ACC112 (cell line): Measurements from ENCODE around the gene PSMB5.
A peak's percentile ranks its signal among the peaks of the same experiment; 100 is the strongest.

Source experiments
- H2AFZ ChIP-seq: fragments of 200-600 bp; sonication (generic); one replicate; pipeline ENCODE4 v1.6.0; 2017; ENCODE audit warnings: antibody characterized with exemption, low read length; ENCODE audit not compliant: unreplicated experiment
- H3K27ac ChIP-seq: fragments of 200-600 bp; sonication (generic); 2 replicates; pipeline ENCODE4 v1.5.1; 2014; ENCODE audit warnings: low read depth, mild to moderate bottlenecking, antibody characterized with exemption, low read length, moderate library complexity
- H3K27me3 ChIP-seq: fragments of 200-600 bp; sonication (generic); 2 replicates; pipeline ENCODE4 v1.6.1; 2014; ENCODE audit warnings: mild to moderate bottlenecking, antibody characterized with exemption, low read length, moderate library complexity, mixed read lengths; ENCODE audit not compliant: insufficient read depth
- H3K36me3 ChIP-seq: fragments of 200-600 bp; sonication (generic); 2 replicates; pipeline ENCODE4 v1.6.1; 2016; ENCODE audit warnings: mild to moderate bottlenecking, antibody characterized with exemption, low read length, moderate library complexity, mixed read lengths; ENCODE audit not compliant: insufficient read depth
- H3K4me1 ChIP-seq: fragments of 200-600 bp; sonication (generic); one replicate; pipeline ENCODE4 v1.6.1; 2016; ENCODE audit warnings: low read length, mixed read lengths; ENCODE audit not compliant: insufficient read depth, unreplicated experiment, control insufficient read depth
- H3K4me3 ChIP-seq: fragments of 200-600 bp; sonication (generic); 2 replicates; pipeline ENCODE4 v1.5.1; 2014; ENCODE audit warnings: mild to moderate bottlenecking, low read depth, low read length
- H3K79me2 ChIP-seq: fragments of 200-600 bp; sonication (generic); one replicate; pipeline ENCODE4 v1.6.0; 2016; ENCODE audit warnings: low read length; ENCODE audit not compliant: control insufficient read depth, unreplicated experiment, insufficient read depth

The PSMB5 gene

DNA sequence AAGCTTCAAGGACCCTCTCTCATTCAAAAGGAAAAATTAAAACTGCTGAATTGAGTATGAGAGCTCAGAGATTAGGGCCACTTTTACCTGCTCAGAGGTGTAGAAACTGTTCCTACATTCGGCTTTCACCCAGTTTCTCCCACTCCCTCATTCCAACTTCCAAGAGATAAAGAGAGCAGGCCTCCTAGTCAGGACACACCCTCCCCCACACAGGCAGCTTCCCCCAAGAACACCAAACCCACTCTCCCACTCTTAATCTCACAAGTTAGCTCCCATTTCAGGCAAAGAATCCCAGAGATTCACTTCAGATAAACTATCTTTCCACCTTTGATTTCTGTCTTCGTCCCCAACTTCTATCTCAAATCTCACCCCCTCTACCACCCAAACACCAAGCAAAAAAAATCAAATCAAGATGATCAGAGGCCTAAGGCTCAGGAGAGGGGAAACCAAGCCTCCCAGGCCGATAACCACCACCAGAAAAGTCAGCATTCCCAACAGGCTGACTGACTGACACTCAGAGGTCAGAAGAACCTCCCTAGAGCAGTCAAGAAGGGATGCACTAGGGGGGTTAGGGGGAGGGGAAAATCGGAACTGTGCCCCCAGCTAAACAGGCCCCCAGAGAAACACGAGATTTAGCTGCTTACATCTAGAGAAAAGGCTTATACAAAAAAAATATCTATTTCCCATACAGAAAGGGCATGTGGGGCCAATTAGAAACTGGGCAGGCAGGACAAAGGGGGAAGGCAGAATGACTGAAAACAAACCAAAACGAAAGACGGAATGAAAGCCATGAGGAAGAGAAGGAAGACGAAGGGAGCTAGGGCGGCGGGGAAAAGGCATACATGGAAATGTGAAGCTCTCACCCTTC lies 35.8 kb upstream of the PSMB5 start:
- H3K79me2 ChIP-seq, result peaks cover 59% of the 10 kb centered on the region
- peaks cover 37% of the 10 kb centered on the region for H3K4me1 ChIP-seq
- no peaks in the 10 kb centered on the region for H3K27me3 ChIP-seq
- H3K27ac ChIP-seq, result peak overlapping the region; percentile 71
- H3K36me3 ChIP-seq, result peaks cover 39% of the 10 kb centered on the region
- H3K4me3 ChIP-seq, result peak overlapping the region; percentile 92
- H2AFZ ChIP-seq, result no peak overlapping the region

DNA sequence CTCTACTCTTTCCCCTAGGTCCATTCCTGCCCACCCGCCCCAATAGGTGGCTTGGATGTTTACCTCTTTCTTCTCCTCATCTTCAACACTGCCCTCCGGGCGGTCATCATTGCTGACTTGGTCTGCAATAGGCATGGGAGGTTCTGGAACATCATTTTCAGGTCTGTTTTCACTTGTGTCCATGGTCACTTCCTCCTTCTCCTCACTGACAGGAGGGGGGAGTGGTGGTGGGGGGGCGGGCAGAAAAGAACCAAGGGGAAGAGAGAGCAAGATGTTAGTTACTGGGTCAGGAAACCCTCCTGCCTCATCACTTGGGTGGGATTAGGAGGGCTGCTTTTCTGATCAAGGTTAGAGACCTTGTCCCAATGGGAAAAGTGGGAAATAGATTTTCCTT lies 34.7 kb upstream of the PSMB5 start:
- peak overlapping the region; percentile 30 for H3K4me3 ChIP-seq
- peaks cover 41% of the 10 kb centered on the region for H3K36me3 ChIP-seq
- peak overlapping the region; percentile 48 for H3K27ac ChIP-seq
- H3K27me3 ChIP-seq, result no peaks in the 10 kb centered on the region
- H3K4me1 ChIP-seq, result peaks cover 37% of the 10 kb centered on the region
- H2AFZ ChIP-seq, result no peak overlapping the region
- peaks cover 52% of the 10 kb centered on the region for H3K79me2 ChIP-seq

- Histone ChIP-seq H3K36me3 (peaks cover 44% of the 10 kb centered on the region), H2AFZ (no peak overlapping the region), H3K4me3 (peak overlapping the region; percentile 30), H3K27me3 (no peaks in the 10 kb centered on the region), H3K79me2 (peaks cover 52% of the 10 kb centered on the region), H3K4me1 (peaks cover 37% of the 10 kb centered on the region), H3K27ac (peak overlapping the region; percentile 48)
Observed at GRCh38 chr14:23068789-23069412, 34.2 kb upstream of the PSMB5 start.

- peaks cover 51% of the 10 kb centered on the region for H3K36me3 ChIP-seq
- H2AFZ ChIP-seq, result no peak overlapping the region
- H3K4me1 ChIP-seq, result peaks cover 37% of the 10 kb centered on the region
- peak overlapping the region; percentile 22; the same call in 1 of the 2 replicates for H3K4me3 ChIP-seq
- no peak overlapping the region for H3K27ac ChIP-seq
- H3K79me2 ChIP-seq, result peaks cover 52% of the 10 kb centered on the region
- no peaks in the 10 kb centered on the region for H3K27me3 ChIP-seq
Observed at GRCh38 chr14:23067847-23068788, 33.4 kb upstream of the PSMB5 start.

DNA sequence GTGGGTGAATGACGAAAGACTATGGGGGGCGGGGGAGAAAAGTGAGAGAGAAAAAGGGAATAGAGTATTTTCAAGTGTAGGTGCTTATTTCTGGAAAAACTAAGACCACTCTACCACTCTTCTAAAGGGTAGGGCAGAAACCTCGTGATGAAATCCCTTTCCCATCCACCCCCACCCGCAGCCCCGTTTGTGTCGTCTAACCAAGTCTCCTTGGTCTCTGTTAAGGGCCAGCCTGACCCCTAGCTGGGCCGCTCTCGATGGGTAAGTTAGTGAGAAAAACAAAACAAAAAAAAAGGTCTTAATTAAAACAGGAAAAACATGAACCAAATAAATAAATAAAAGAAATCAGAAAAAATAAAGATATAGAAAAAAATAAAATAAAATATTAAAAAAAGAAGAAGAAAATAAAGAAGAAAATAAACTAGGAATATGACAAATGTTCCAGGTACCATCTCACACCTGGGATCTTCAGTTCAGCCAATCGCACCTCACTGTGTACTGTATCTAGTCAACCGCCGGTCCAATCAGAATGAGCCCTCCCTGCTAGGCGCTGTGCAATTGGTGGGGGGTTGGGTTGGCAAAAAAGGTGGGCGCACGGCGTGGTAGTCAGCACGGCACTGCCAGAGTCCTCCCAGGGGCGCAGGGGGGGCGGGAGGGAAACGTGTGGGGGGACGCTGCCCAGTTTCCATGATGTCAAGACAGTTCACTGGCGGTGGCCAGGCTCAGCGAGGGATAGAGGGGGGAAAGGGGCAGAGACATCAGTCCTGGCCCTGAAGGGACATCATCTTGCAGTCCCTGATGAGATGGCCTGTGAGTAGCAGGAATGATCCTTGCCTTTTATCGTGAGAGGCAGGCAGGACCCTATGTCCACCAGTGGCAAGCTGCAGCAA lies 32.4 kb upstream of the PSMB5 start:
- Histone ChIP-seq H3K4me1 (peaks cover 39% of the 10 kb centered on the region), H2AFZ (no peak overlapping the region), H3K79me2 (peaks cover 52% of the 10 kb centered on the region), H3K27me3 (no peaks in the 10 kb centered on the region), H3K36me3 (peaks cover 51% of the 10 kb centered on the region), H3K27ac (no peak overlapping the region), H3K4me3 (no peak overlapping the region)

GRCh38 chr14:23066368-23066767 lies 31.7 kb upstream of the PSMB5 start:
- H3K4me1 ChIP-seq, result peaks cover 33% of the 10 kb centered on the region
- H3K27ac ChIP-seq, result no peak overlapping the region
- H2AFZ ChIP-seq, result no peak overlapping the region
- peaks cover 52% of the 10 kb centered on the region for H3K79me2 ChIP-seq
- H3K4me3 ChIP-seq, result no peak overlapping the region
- no peaks in the 10 kb centered on the region for H3K27me3 ChIP-seq
- H3K36me3 ChIP-seq, result peaks cover 49% of the 10 kb centered on the region

GRCh38 chr14:23063601-23064000 lies 28.9 kb upstream of the PSMB5 start:
- peaks cover 34% of the 10 kb centered on the region for H3K79me2 ChIP-seq
- no peak overlapping the region for H2AFZ ChIP-seq
- no peak overlapping the region for H3K4me3 ChIP-seq
- H3K27me3 ChIP-seq, result no peaks in the 10 kb centered on the region
- peaks cover 23% of the 10 kb centered on the region for H3K4me1 ChIP-seq
- H3K36me3 ChIP-seq, result peaks cover 60% of the 10 kb centered on the region
- no peak overlapping the region for H3K27ac ChIP-seq

DNA sequence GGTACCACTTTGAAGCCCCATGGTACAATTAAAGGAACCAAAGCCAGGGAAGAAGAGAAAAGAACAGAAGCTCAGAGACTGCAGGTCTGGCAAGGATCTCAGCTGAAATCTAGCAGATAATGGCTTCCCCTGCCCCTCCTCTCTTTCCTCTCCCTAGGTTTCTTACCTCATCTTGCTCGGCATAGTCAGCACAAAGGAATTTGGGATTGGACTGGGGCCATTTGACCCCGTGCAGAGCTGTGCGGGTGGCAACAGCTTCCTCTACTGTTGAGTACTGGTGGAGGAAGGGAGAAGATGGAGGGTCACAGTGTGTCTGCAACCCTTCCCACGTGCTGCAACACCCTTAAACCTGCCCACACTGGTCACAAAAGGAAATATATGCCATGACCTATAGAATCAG lies 27.3 kb upstream of the PSMB5 start:
- Histone ChIP-seq H3K4me3 (no peak overlapping the region), H3K36me3 (peaks cover 48% of the 10 kb centered on the region), H3K27me3 (no peaks in the 10 kb centered on the region), H2AFZ (no peak overlapping the region), H3K27ac (peak overlapping the region; percentile 63), H3K79me2 (peaks cover 19% of the 10 kb centered on the region), H3K4me1 (peaks cover 12% of the 10 kb centered on the region)

DNA sequence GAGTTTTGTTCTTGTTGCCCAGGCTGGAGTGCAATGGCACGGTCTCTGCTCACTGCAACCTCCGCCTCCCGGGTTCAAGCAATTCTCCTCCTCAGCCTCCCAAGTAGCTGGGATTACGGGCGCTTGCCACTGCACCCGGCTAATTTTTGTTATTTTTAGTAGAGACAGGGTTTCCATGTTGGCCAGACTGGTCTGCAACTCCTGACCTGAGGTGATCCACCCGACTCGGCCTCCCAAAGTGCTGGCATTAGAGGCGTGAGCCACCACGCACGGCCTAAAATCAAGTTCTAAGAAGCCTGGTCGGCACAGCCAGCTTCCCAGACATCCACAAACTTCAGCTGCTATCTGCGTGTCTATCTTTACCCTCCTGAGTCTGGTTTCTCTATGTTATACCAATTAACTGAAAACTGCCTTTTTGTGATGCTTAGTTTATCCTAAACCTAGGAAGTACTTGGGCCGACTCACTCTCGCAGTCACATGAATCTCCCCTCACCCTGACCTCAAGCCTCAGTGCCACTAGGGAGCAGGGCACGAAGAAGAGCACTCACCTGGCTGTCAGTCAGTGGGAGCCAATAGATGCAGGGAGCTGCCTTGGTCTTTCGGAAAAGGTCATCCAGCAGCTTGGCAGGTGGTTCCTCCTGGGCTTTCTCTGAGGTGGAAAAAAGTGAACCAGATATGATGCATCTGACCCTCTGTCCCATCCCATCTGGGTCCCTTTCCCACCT lies 26.0 kb upstream of the PSMB5 start:
- no peak overlapping the region for H3K4me3 ChIP-seq
- peaks cover 17% of the 10 kb centered on the region for H3K4me1 ChIP-seq
- H3K36me3 ChIP-seq, result peaks cover 40% of the 10 kb centered on the region
- no peak overlapping the region for H3K27ac ChIP-seq
- peaks cover 10% of the 10 kb centered on the region for H3K79me2 ChIP-seq
- no peak overlapping the region for H2AFZ ChIP-seq
- H3K27me3 ChIP-seq, result no peaks in the 10 kb centered on the region
